CD4-positive, alpha-beta T cell (primary cell): ENCODE data around the gene SPATA6. TPM values are rescaled to one million over a fixed set of nuclear protein-coding genes. Genes with fewer than 3 reads are reported as not detected.

Source experiments
- ATAC-seq: fragments of 200-7000 bp; cut with Tn5 transposase; one replicate; pipeline ENCODE4 v1.10.0; 2022; ENCODE audit warnings: mild to moderate bottlenecking; ENCODE audit not compliant: poor library complexity
- CTCF ChIA-PET: fragments of 350-600 bp; sonication (Branson Sonifier 250); formaldehyde crosslinking; loops from one replicate; lab custom pipeline; 2021; ENCODE audit warnings: antibody characterized with exemption, inconsistent platforms; lab: Charles Lee
- POLR2A ChIA-PET: fragments of 350-600 bp; sonication (Branson Sonifier 250); formaldehyde crosslinking; loops from one replicate; lab custom pipeline; 2021; ENCODE audit warnings: antibody characterized with exemption, inconsistent platforms; lab: Charles Lee
- DNase-seq, 14 experiments: peaks; one replicate each; pipeline ENCODE4 v3.0.0-alpha.2; 2013 to 2020; ENCODE audit warnings: mixed read lengths in 2 of 14
- H3K27ac ChIP-seq, 2 donors: one replicate each; pipeline versions ENCODE4 v1.5.1 to v1.7.0; 2013; ENCODE audit warnings: low read length in 2 of 2, low read depth in 1 of 2, mild to moderate bottlenecking in 1 of 2
- H3K27me3 ChIP-seq, 2 experiments: 1 replicate in 1 of 2; 2 replicates in 1 of 2; pipeline versions ENCODE4 v1.6.1 to v1.7.0; 2013; ENCODE audit warnings: low read length in 2 of 2, control low read depth in 1 of 2, mild to moderate bottlenecking in 1 of 2, moderate library complexity in 1 of 2; ENCODE audit not compliant: insufficient read depth in 2 of 2, control insufficient read depth in 1 of 2
- H3K36me3 ChIP-seq: one replicate; pipeline ENCODE4 v1.6.1; 2013; ENCODE audit warnings: low read length, control low read depth; ENCODE audit not compliant: insufficient read depth
- H3K4me1 ChIP-seq: one replicate; pipeline ENCODE4 v1.6.1; 2013; ENCODE audit warnings: low read length, control low read depth; ENCODE audit not compliant: insufficient read depth
- H3K4me3 ChIP-seq: one replicate; pipeline ENCODE4 v1.5.1; 2013; ENCODE audit warnings: mild to moderate bottlenecking, low read length, moderate library complexity
- H3K9me3 ChIP-seq, 2 experiments: 1 replicate in 1 of 2; 2 replicates in 1 of 2; pipeline versions ENCODE4 v1.6.1 to v1.7.0; 2013; ENCODE audit warnings: low read length in 2 of 2, mild to moderate bottlenecking in 2 of 2, control low read depth in 1 of 2, moderate library complexity in 1 of 2; ENCODE audit not compliant: control insufficient read depth in 1 of 2, insufficient read depth in 1 of 2
- H3K27ac Mint-ChIP-seq: one replicate; pipeline ENCODE4 v1.8.0; 2020; ENCODE audit warnings: mixed read lengths
- H3K27me3 Mint-ChIP-seq: one replicate; pipeline ENCODE4 v1.8.0; 2021; ENCODE audit warnings: mixed read lengths
- H3K36me3 Mint-ChIP-seq: one replicate; pipeline ENCODE4 v1.8.0; 2021; ENCODE audit warnings: low read depth, mixed read lengths
- H3K4me1 Mint-ChIP-seq: one replicate; pipeline ENCODE4 v1.8.0; 2021; ENCODE audit warnings: low read depth, mixed read lengths
- H3K4me3 Mint-ChIP-seq: one replicate; pipeline ENCODE4 v1.8.0; 2020; ENCODE audit warnings: mild to moderate bottlenecking, mixed read lengths
- H3K9me3 Mint-ChIP-seq: one replicate; pipeline ENCODE4 v1.8.0; 2020; ENCODE audit warnings: mixed read lengths
- CTCF ChIP-seq: fragments of 200-600 bp; IDR thresholded peaks from one replicate; pipeline ENCODE4 v1.8.0; 2022; ENCODE audit warnings: antibody characterized with exemption, mild to moderate bottlenecking
- intact Hi-C, 2 experiments: fragments of 100-400 bp; cut with DNase I in 1 of 2; cut with micrococcal nuclease in 1 of 2; formaldehyde crosslinking; loops; one replicate each; pipeline versions ENCODE4 v1.15.1 to v1.9.0; 2023 to 2025; cut with DNase I, micrococcal nuclease
- total RNA-seq, 174 experiments: library from RNA in 2 of 174; stranded (reverse) in 2 of 174; gene quantifications; one replicate each; pipeline ENCODE4 v1.2.3 and lab custom pipeline; 2021 to 2026

SPATA6 gene
- total RNA-seq, 2 experiments from 2014 or later, result 3.2 to 4.1 TPM

GRCh38 chr1:48251323-48251722 lies 220.7 kb downstream of the SPATA6 start:
- Mint-ChIP-seq H3K27me3 (peaks cover 7% of the 10 kb centered on the region), H3K36me3 (no peaks in the 10 kb centered on the region), H3K27ac (no peak overlapping the region), H3K4me3 (no peak overlapping the region), H3K9me3 (no peaks in the 10 kb centered on the region), H3K4me1 (no peaks in the 10 kb centered on the region)
- intact Hi-C loops, result no loop called here
- DNase-seq (no peak), ATAC-seq (no peak)
- ChIA-PET POLR2A (no interaction called here), CTCF (no interaction called here)
- no peaks in the 10 kb centered on the region for H3K27me3 ChIP-seq
- H3K9me3 ChIP-seq, result no peaks in the 10 kb centered on the region
- no peaks in the 10 kb centered on the region for H3K4me1 ChIP-seq
- no peaks in the 10 kb centered on the region for H3K36me3 ChIP-seq
- no peak for TF ChIP-seq CTCF
- H3K27ac ChIP-seq, result no peak overlapping the region
- H3K4me3 ChIP-seq, result no peak overlapping the region

- ChIA-PET POLR2A (no interaction called here), CTCF (no interaction called here)
- ATAC-seq (no peak), DNase-seq (no peak)
- Histone ChIP-seq H3K27me3 (no peaks in the 10 kb centered on the region), H3K9me3 (no peaks in the 10 kb centered on the region), H3K4me3 (no peak overlapping the region), H3K36me3 (no peaks in the 10 kb centered on the region), H3K4me1 (no peaks in the 10 kb centered on the region), H3K27ac (no peak overlapping the region)
- intact Hi-C loops, result no loop called here
- H3K27ac Mint-ChIP-seq, result no peak overlapping the region
- H3K9me3 Mint-ChIP-seq, result no peaks in the 10 kb centered on the region
- no peaks in the 10 kb centered on the region for H3K36me3 Mint-ChIP-seq
- H3K4me3 Mint-ChIP-seq, result no peak overlapping the region
- TF ChIP-seq CTCF, result no peak
- H3K27me3 Mint-ChIP-seq, result peaks cover 7% of the 10 kb centered on the region
- no peaks in the 10 kb centered on the region for H3K4me1 Mint-ChIP-seq
Observed at GRCh38 chr1:48250572-48250971, 221.4 kb downstream of the SPATA6 start.

GRCh38 chr1:48249868-48250267 lies 222.1 kb downstream of the SPATA6 start:
- Mint-ChIP-seq H3K9me3 (no peaks in the 10 kb centered on the region), H3K27me3 (peaks cover 7% of the 10 kb centered on the region), H3K4me1 (peaks cover 4% of the 10 kb centered on the region), H3K4me3 (no peak overlapping the region), H3K27ac (no peak overlapping the region), H3K36me3 (no peaks in the 10 kb centered on the region)
- ChIA-PET POLR2A (no interaction called here), CTCF (no interaction called here)
- Histone ChIP-seq H3K9me3 (no peaks in the 10 kb centered on the region), H3K27me3 (no peaks in the 10 kb centered on the region), H3K36me3 (no peaks in the 10 kb centered on the region), H3K4me3 (no peak overlapping the region), H3K27ac (no peak overlapping the region), H3K4me1 (peaks cover 3% of the 10 kb centered on the region)
- no peak for ATAC-seq
- no peak for DNase-seq
- TF ChIP-seq CTCF, result no peak
- intact Hi-C loops, result no loop called here
